ENCODE data around the gene RNF217. TPM values are rescaled to one million over a fixed set of nuclear protein-coding genes. Genes with fewer than 3 reads are reported as not detected.

RNF217 gene
- total RNA-seq, 3 donors from 2014 or later, result 40.1 to 43.3 (median 41.0) TPM

DNA sequence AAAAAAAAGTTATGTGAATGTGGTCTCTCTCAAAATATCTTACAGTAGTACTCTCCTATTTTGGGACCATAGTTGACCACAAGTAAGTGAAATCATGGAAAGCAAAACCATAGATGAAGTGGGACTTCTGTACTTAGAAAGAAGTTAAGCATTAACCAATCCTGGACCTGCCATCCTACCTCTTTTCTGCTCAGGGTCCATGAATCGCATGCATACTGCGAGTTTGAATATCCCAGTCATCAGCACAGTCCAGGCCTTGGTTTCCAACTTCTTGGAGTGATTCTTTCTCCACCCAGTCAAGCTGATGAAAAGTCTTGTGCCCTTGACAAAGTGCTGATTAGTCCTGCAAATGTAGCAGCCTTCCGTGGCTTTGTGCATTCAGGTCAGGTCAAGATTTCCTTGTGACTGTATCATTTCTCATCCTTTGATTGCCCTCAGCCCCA is 46.0 kb downstream of the RNF217 start:
- TF ChIP-seq POLR2A (IDR thresholded peaks at IDR 0.05) (no peak), POLR2AphosphoS5 (IDR thresholded peaks at IDR 0.05) (no peak)
- TF ChIP-seq, protein P1, sequence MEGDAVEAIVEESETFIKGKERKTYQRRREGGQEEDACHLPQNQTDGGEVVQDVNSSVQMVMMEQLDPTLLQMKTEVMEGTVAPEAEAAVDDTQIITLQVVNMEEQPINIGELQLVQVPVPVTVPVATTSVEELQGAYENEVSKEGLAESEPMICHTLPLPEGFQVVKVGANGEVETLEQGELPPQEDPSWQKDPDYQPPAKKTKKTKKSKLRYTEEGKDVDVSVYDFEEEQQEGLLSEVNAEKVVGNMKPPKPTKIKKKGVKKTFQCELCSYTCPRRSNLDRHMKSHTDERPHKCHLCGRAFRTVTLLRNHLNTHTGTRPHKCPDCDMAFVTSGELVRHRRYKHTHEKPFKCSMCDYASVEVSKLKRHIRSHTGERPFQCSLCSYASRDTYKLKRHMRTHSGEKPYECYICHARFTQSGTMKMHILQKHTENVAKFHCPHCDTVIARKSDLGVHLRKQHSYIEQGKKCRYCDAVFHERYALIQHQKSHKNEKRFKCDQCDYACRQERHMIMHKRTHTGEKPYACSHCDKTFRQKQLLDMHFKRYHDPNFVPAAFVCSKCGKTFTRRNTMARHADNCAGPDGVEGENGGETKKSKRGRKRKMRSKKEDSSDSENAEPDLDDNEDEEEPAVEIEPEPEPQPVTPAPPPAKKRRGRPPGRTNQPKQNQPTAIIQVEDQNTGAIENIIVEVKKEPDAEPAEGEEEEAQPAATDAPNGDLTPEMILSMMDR (IDR thresholded peaks at IDR 0.05), result no peak
- H3K4me3 ChIP-seq, result no peak overlapping the region
- H3K4me1 ChIP-seq, result no peaks in the 10 kb centered on the region
- H3K36me3 ChIP-seq, result no peaks in the 10 kb centered on the region
- intact Hi-C loops (cut with DNase I; ENCODE audit: low total_unique reads), result no loop called here
- no peaks in the 10 kb centered on the region for H3K27me3 ChIP-seq
- H3K9me3 ChIP-seq, result no peaks in the 10 kb centered on the region
- H3K27ac ChIP-seq, result no peak overlapping the region
- DNase-seq (ENCODE audit: low spot score in 2 of 2), result no peak

DNA sequence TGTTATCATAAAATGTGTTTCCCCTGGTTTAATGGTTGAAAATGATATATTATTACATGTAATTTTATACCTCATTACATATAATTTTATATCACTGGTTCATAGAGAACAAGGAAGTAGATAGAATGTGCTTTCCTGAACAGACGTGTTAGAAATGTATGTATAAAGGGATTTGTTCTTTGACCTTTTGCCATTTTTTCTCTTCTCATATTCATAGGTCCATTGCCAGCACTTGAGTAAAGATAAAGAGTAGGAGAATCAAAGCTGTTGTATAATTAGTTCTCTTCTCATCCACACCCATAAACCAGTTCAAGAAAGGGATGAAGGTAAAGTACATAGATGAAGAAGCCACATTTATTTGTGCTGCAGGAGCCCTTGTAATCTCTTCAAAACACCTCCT is 46.7 kb downstream of the RNF217 start:
- no peak for TF ChIP-seq POLR2A (IDR thresholded peaks at IDR 0.05)
- TF ChIP-seq POLR2AphosphoS5 (IDR thresholded peaks at IDR 0.05), result no peak
- TF ChIP-seq, protein P1 (IDR thresholded peaks at IDR 0.05), result no peak
- DNase-seq (ENCODE audit: low spot score in 2 of 2), result no peak
- no peaks in the 10 kb centered on the region for H3K36me3 ChIP-seq
- H3K4me3 ChIP-seq, result no peak overlapping the region
- no peaks in the 10 kb centered on the region for H3K9me3 ChIP-seq
- H3K27me3 ChIP-seq, result no peaks in the 10 kb centered on the region
- H3K4me1 ChIP-seq, result no peaks in the 10 kb centered on the region
- intact Hi-C loops (cut with DNase I; ENCODE audit: low total_unique reads), result no loop called here
- no peak overlapping the region for H3K27ac ChIP-seq

DNA sequence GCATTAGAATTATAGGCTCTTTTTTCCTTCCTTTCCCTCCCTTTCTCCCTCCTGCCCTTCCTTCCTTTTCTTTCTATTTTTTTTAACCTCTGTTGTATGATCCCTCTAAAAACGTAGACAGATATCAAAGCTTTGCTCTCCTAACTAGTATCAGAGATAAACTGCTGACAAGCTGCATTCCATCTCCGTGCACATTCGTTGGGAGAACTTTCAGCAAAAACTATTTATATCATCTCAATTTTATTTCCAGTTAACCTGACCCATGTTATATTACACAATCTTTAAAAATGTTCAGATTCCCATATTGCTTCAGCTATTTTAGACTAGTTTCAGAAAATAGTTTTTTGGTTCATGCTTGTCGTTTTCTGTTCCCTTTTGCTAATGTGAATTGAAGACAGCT is 47.3 kb downstream of the RNF217 start:
- DNase-seq (ENCODE audit: low spot score in 2 of 2), result no peak
- intact Hi-C loops (cut with DNase I; ENCODE audit: low total_unique reads), result no loop called here
- Histone ChIP-seq H3K36me3 (no peaks in the 10 kb centered on the region), H3K9me3 (no peaks in the 10 kb centered on the region), H3K27me3 (no peaks in the 10 kb centered on the region), H3K4me3 (no peak overlapping the region), H3K27ac (no peak overlapping the region), H3K4me1 (no peaks in the 10 kb centered on the region)
- no peak for TF ChIP-seq POLR2AphosphoS5 (IDR thresholded peaks at IDR 0.05)

DNA sequence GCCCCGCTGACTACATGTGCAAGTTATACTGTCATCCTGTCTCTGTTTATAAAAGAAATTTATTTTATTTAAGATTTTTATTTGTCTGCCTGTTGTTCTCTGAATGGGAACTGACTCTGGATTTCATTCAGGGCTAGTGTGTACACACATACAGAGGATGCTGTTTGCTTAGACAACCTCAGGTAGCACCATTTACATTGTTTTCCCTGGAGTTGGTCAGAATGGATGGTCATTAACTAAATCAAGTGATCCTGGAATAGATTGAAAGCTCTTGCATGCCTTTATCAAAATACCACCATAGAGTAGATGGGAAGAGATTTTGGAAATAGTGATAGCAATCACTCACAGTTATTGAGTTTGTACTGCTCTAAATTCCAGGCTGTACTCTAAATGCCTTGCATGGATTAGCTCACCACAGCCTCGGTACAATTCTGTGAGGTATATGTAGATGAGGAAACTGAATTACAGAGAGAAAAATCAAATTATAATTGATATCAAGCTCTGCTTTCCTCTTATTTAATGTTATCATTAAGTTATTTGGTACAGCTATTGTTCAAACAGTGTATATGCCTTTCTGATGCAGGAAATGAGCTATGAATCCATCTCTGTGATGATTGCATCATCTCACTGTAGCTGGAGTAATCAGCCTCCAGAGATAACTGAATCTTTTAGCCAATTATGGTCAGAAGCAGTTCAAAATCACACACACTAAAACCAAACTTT is 51.9 kb downstream of the RNF217 start:
- TF ChIP-seq, protein P1 (IDR thresholded peaks at IDR 0.05), result no peak
- TF ChIP-seq POLR2AphosphoS5 (IDR thresholded peaks at IDR 0.05) (no peak), POLR2A (IDR thresholded peaks at IDR 0.05) (no peak)
- no peaks in the 10 kb centered on the region for H3K27me3 ChIP-seq
- H3K36me3 ChIP-seq, result no peaks in the 10 kb centered on the region
- H3K4me3 ChIP-seq, result no peak overlapping the region
- no peak overlapping the region for H3K27ac ChIP-seq
- H3K4me1 ChIP-seq, result no peaks in the 10 kb centered on the region
- no peak for DNase-seq (ENCODE audit: low spot score in 2 of 2)
- no peaks in the 10 kb centered on the region for H3K9me3 ChIP-seq
- intact Hi-C loops (cut with DNase I; ENCODE audit: low total_unique reads), result no loop called here

DNA sequence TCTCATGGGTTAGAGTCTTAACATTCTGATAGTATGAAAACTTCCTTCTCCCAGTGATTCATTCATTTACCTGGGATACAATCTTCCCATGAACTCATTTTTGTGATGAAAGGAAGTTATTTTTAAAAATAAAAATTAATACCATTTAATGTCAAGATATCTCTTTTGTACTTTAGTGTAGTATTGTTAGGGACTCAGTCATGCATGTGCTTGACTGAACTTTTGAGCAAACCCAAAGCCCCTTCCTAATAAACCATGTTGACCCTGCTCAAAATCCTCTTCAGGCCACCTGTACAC is 52.4 kb downstream of the RNF217 start:
- TF ChIP-seq, protein P1 (IDR thresholded peaks at IDR 0.05), result no peak
- no peak for TF ChIP-seq POLR2AphosphoS5 (IDR thresholded peaks at IDR 0.05)
- no peak for TF ChIP-seq POLR2A (IDR thresholded peaks at IDR 0.05)
- Histone ChIP-seq H3K36me3 (no peaks in the 10 kb centered on the region), H3K4me3 (no peak overlapping the region), H3K9me3 (no peaks in the 10 kb centered on the region), H3K27me3 (no peaks in the 10 kb centered on the region), H3K4me1 (no peaks in the 10 kb centered on the region), H3K27ac (no peak overlapping the region)
- intact Hi-C loops (cut with DNase I; ENCODE audit: low total_unique reads), result no loop called here
- DNase-seq (ENCODE audit: low spot score in 2 of 2), result no peak
